H1 (cell line): ENCODE measurements around the gene CST8. TPM values are rescaled to one million over a fixed set of nuclear protein-coding genes. Genes with fewer than 3 reads are reported as not detected.

Experiments
- CHD7 ChIP-seq: fragments of 300-600 bp; sonication (generic); IDR thresholded peaks from 2 replicates; pipeline ENCODE4 v1.7.1; 2012; ENCODE audit warnings: low read length, moderate library complexity, mild to moderate bottlenecking, inconsistent platforms; ENCODE audit not compliant: insufficient replicate concordance
- GTF2F1 ChIP-seq: IDR thresholded peaks from 2 replicates; pipeline ENCODE4 v1.6.1; 2012; ENCODE audit warnings: low read depth, low read length, improper control_type of control experiment, borderline replicate concordance
- NRF1 ChIP-seq: IDR thresholded peaks from 2 replicates; pipeline ENCODE4 v1.6.1; 2011; ENCODE audit warnings: mild to moderate bottlenecking, low read depth, low read length, improper control_type of control experiment
- SUZ12 ChIP-seq: fragments of 200-600 bp; sonication (generic); IDR thresholded peaks from 2 replicates; pipeline ENCODE4 v1.6.1; 2012; ENCODE audit warnings: mild to moderate bottlenecking, inconsistent platforms, low read length, moderate library complexity, mixed read lengths
- polyA plus RNA-seq, 7 experiments: library from polyadenylated mRNA; depleted of rRNA in 3 of 7; stranded (reverse) in 5 of 7; unstranded in 2 of 7; fragments of >200 nt in 5 of 7; fragments of 200-250 nt in 2 of 7; gene quantifications; 1 replicate in 5 of 7; 2 replicates in 1 of 7; 4 replicates in 1 of 7; pipeline versions ENCODE4 v1.2.1 to v1.2.3, GENCODE V29; 2011 to 2013; ENCODE audit warnings: missing spikeins in 2 of 7, mixed read lengths in 2 of 7
- total RNA-seq: library from RNA; stranded (reverse); fragmentation: NEBNext Ultra II Directional; extraction: Animal tissue kit (Norgen Biotek cat#: 25700); gene quantifications from 2 replicates; pipeline ENCODE4 v1.2.1, GENCODE V29; 2021

CST8 gene
- total and polyA plus RNA-seq, 2 of the 8 experiments (the other 6 are each of a cell fraction or from before 2014, with no cell fraction given), result not detected

GRCh38 chr20:23477223-23477622 is 13.7 kb upstream of the CST8 start (continued):
- TF ChIP-seq CHD7, result no peak
- no peak for TF ChIP-seq NRF1
- no peak for TF ChIP-seq SUZ12
- TF ChIP-seq GTF2F1, result no peak
